ENCODE measurements around the gene POLR2F.

DNA sequence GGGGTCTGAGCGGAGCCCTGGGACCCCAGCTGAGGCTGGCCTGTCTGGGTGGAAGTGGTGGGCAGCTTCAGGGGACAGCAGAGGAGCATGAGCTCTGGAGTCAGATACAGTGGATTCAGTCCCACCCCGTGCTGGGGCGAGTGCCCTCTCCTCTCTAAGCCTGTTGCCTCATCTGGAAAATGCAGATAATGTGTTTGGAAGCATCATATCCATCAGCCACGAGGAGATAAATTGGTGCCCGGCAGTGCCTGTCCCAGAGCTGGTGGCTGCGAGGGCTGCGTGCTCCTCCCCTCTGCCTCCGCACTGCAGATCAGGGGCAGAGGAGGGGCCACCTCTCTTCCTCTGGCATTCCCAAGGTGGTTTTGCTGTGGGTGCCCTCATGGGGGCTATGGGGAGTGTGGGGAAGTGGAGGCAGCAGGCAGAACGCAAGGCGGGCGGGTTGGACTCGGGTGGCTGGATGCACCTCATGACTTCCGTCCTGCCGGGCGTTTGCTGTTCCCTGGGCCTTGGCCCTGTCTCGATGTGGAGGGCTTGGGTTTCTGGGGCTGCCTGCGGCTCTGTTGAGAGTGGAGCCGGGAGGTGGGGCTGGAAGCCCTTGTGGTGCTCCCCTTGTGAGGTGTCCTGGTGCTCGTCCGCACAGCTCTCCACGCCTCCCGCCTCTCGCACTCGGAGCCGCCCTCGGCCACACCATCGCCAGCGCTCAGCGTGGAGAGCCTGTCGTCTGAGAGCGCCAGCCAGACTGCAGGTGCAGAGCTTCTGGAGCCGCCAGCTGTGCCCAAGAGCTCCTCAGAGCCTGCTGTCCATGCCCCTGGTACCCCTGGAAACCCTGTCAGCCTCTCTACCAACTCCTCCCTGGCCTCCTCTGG lies 26.5 kb upstream of the POLR2F start:
- TF ChIP-seq CTCF (IDR thresholded peaks at IDR 0.05; ENCODE audit: low read depth, low read length) = no peak
- TF ChIP-seq EZH2phosphoT487 (IDR thresholded peaks at IDR 0.05; ENCODE audit: low read depth) = no peak
